ENCODE measurements around the gene IFITM5. TPM values are rescaled to one million over a fixed set of nuclear protein-coding genes. Genes with fewer than 3 reads are reported as not detected.
"Not testable (repeated sequence)": the region's sequence is repeated elsewhere in the genome, so short reads cannot be mapped to it uniquely, and the experiment has no call there.

Gene IFITM5
- total RNA-seq, 1 donor: not detected

DNA sequence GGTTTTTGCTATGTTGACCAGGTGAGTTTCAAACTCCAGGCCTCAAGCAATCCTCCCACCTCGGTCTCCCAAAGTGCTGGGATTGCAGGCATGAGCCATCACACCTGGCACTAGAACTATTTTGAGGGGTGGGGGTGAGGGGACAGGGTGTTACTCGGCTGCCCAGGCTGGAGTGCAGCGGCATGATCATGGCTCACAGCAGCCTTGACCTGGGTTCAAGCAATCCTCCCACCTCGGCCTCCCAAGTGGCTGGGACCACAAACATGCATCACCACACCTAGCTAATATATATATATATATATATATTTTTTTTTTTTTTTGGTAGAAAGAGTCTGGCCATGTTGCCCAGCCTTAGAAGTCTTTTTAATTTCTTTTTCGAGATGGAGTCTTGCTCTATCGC lies 38.4 kb upstream of the IFITM5 start:
- TF ChIP-seq, protein P1, sequence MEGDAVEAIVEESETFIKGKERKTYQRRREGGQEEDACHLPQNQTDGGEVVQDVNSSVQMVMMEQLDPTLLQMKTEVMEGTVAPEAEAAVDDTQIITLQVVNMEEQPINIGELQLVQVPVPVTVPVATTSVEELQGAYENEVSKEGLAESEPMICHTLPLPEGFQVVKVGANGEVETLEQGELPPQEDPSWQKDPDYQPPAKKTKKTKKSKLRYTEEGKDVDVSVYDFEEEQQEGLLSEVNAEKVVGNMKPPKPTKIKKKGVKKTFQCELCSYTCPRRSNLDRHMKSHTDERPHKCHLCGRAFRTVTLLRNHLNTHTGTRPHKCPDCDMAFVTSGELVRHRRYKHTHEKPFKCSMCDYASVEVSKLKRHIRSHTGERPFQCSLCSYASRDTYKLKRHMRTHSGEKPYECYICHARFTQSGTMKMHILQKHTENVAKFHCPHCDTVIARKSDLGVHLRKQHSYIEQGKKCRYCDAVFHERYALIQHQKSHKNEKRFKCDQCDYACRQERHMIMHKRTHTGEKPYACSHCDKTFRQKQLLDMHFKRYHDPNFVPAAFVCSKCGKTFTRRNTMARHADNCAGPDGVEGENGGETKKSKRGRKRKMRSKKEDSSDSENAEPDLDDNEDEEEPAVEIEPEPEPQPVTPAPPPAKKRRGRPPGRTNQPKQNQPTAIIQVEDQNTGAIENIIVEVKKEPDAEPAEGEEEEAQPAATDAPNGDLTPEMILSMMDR (IDR thresholded peaks at IDR 0.05; ENCODE audit: insufficient read depth, low read length): no peak
- H3K4me3 ChIP-seq (ENCODE audit: low read depth, low read length): no peak overlapping the region
- no peak for DNase-seq (ENCODE audit: low read depth)

DNA sequence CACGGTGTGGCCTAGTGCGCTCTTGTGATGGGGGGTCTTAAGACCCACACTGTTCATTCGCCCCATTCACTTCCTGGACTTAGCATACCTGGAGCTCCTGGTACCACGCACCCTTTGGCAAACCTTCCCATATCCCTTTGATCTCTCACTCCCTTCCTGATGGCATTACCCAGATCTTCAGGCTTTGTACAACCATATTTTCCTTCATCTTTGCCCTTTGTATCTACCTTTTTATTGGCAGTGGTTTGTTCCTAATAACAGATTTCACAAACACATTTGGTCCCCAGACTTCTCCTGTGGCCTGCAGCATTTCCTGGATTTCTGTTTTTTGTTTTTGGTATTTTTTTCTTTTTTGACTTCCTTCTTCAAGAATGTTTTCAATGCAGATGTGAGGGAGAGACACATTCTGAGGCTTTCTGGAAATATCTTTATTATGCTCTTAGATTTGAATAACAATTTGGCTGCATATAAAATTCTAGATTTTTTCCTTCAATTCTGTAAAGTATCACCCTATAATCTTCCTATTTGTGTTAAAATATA lies 37.4 kb upstream of the IFITM5 start:
- TF ChIP-seq, protein P1 (IDR thresholded peaks at IDR 0.05; ENCODE audit: insufficient read depth, low read length): no peak
- H3K4me3 ChIP-seq (ENCODE audit: low read depth, low read length): no peak overlapping the region
- no peak for DNase-seq (ENCODE audit: low read depth)

DNA sequence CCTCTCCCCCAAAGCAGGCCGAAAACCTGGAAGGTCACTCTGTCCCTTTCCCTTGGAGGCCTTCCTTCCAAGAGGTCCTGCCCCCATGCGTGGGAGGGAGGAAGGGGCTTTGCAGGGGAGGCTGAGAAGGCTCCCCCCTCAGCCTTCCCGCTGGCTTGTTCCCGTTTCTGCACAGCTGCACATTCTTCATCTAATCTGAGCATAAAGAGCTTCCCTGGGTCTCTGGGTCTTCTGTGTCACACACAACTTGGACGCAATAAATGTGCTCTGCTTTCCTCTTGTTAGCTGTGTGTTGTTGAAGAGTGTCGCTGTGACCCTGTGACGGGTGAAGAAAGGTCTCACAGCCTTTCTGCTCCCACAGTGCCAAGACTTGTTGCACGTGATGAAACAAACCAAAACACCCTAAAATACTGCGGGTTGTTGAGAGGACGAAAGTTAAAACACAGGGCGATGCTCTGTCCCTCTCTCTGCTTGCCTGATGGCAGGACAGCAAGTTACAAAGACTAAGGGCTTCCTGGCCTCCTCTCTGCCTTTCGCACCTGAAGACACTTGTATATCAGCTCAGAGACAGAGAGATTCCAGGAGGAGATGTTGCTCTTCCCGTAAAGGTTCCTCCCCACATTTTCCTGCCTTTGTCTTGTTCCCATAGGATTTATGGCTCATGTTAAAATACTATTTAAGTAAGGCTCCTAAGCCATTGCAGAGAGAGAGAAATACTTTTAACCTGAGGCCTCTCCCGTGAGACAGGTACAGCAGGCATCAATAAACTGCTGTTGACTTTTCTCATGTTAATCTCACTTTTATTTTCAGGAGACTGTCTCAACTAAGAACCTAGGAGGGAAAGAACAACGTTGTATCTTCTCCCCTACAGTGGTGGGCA lies 36.7 kb upstream of the IFITM5 start:
- no peak overlapping the region for H3K4me3 ChIP-seq (ENCODE audit: low read depth, low read length)
- DNase-seq (ENCODE audit: low read depth): no peak
- TF ChIP-seq, protein P1 (IDR thresholded peaks at IDR 0.05; ENCODE audit: insufficient read depth, low read length): no peak

DNA sequence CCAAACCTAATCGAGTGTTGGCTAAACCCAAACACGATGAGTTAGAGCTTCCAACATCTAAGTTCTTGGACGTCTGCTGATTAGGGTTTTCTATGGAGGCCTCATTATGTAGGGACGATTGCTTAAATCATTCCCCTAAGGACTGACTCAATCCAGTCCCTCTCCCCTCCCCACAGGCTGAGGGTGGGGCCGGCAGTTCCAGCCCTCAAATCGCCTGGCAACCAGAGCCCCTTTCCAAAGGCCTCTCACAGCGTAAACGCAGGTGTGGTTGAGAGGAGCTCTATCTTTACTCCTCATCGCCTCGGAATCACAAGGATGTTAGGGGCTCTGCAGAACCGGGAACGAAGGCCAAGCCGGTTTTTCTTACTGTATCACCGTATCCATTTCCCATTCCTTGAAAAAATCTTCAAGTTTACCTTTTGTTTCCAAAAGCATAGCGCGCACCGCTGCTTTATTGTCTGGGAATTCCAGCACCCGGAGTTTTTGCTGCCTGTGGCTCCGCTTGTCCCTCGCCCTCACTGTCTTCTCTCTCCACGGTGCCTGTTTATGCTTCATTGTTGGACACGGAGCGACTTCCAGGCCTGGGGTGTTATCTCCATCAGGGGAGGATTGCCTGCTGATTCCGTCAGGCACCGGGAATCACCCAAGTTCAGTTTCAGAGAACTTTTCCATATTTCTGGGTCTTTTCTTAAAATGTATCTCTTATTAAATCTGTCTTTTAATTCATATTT lies 35.1 kb upstream of the IFITM5 start:
- TF ChIP-seq, protein P1 (IDR thresholded peaks at IDR 0.05; ENCODE audit: insufficient read depth, low read length): no peak
- no peak overlapping the region for H3K4me3 ChIP-seq (ENCODE audit: low read depth, low read length)
- peak; percentile 73 for DNase-seq (ENCODE audit: low read depth)

DNA sequence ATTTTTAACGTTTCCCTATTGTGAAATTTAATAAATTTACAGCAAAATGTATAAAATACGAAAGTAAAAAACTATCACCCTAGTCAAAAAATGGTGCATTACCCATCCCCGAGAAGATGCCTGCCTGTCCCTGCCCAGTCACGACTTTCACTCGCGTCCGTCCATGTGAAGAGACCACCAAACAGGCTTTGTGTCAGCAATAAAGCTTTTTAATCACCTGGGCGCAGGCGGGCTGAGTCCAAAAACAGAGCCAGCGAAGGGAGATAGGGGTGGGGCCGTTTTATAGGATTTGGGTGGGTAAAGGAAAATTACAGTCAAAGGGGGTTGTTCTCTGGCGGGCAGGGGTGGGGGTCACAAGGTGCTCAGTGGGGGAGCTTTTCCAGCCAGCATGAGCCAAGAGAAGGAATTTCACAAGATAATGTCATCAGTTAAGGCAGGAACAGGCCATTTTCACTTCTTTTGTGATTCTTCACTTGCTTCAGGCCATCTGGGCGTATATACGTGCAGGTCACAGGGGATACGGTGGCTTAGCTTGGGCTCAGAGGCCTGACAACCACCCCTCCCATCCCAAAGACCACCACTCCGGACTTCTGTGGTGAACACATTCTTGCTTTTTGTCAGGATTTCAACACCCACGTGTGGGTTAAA lies 34.4 kb upstream of the IFITM5 start:
- H3K4me3 ChIP-seq (ENCODE audit: low read depth, low read length); DNase-seq (ENCODE audit: low read depth): not testable (repeated sequence)

DNA sequence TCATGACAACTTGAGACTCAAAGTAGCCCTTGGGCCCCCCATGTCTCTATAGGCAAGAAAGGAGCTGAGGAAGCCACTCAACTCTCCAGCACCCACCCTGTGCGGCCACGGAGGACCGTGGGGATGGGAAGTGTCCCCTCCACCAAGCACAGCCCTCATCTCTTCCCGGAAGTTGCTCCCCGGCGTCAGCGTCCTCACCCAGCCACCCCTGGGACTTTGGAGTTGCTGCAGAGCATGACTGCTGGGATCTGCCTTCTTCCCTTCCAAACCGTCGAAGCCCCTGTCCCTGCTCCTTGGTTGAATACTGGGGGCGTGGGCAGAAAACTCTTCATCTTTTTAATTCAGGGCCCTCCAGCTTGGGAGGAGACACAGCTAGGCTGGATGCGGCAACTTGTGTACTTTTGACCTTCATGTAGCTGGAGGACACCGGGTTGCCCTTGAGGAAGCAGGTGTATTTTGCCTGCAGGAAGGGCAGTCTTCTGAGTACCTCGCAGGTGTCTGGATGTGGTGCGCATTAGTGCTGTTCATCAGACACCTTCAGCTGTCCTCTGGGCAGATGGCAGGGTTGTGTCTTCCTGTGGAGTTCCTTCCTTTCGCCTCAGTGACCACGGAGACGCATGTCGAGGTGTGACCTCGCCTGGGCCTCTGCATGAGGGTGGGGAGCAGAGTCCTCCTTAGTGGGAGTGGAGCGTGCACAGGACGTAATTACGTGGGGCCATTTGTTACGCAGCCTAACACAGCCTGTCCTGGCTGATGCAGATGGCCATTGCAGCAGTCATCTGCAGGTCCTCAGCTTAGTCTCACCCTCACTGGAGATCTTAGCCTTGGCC lies 33.5 kb upstream of the IFITM5 start:
- no peak overlapping the region for H3K4me3 ChIP-seq (ENCODE audit: low read depth, low read length)
- no peak for DNase-seq (ENCODE audit: low read depth)
- TF ChIP-seq, protein P1 (IDR thresholded peaks at IDR 0.05; ENCODE audit: insufficient read depth, low read length): no peak
